ENCODE results near the gene GKAP1. TPM values are rescaled to one million over a fixed set of nuclear protein-coding genes. Genes with fewer than 3 reads are reported as not detected.

The GKAP1 gene
- total RNA-seq, 1 experiment from 2014 or later, result 6.1 TPM

- POLR2A ChIA-PET, result no interaction called here
- H3K4me3 Mint-ChIP-seq, result no peak overlapping the region
- no peaks in the 10 kb centered on the region for H3K36me3 Mint-ChIP-seq
- peaks cover 17% of the 10 kb centered on the region for H3K9me3 Mint-ChIP-seq
- H3K27me3 Mint-ChIP-seq (ENCODE audit: low read depth), result peaks cover 6% of the 10 kb centered on the region; the same call in 1 of the 2 replicates
- ATAC-seq (no peak), DNase-seq (ENCODE audit: low spot score) (no peak)
- CTCF ChIA-PET, result no interaction called here
- no peaks in the 10 kb centered on the region for H3K4me1 Mint-ChIP-seq
- no peak for TF ChIP-seq IRF2 (CRISPR knock-in tag; IDR thresholded peaks at IDR 0.05; ENCODE audit: borderline replicate concordance, low read depth)
- TF ChIP-seq CTCF (IDR thresholded peaks at IDR 0.05), result no peak
- TF ChIP-seq PRDM15 (CRISPR knock-in tag; IDR thresholded peaks at IDR 0.05), result no peak
- no peak overlapping the region for H3K27ac Mint-ChIP-seq
Measured at GRCh38 chr9:83722726-83723495, 94.7 kb downstream of the GKAP1 start.

GRCh38 chr9:83721509-83721908, 96.1 kb downstream of the GKAP1 start:
- no peak overlapping the region for H3K27ac Mint-ChIP-seq
- CTCF ChIA-PET, result no interaction called here
- ATAC-seq, result no peak
- peaks cover 6% of the 10 kb centered on the region; the same call in 1 of the 2 replicates for H3K27me3 Mint-ChIP-seq (ENCODE audit: low read depth)
- POLR2A ChIA-PET, result no interaction called here
- DNase-seq (ENCODE audit: low spot score), result no peak
- TF ChIP-seq RELA (CRISPR knock-in tag; IDR thresholded peaks at IDR 0.05; ENCODE audit: borderline replicate concordance) (no peak), HMGXB4 (CRISPR knock-in tag; IDR thresholded peaks at IDR 0.05) (no peak), NFE2L1 (CRISPR knock-in tag; IDR thresholded peaks at IDR 0.05) (no peak), ARID4B (CRISPR knock-in tag; IDR thresholded peaks at IDR 0.05; ENCODE audit: borderline replicate concordance) (no peak), STAT6 (CRISPR knock-in tag; conservative IDR thresholded peaks at IDR 0.05; ENCODE audit: low read depth) (no peak), IRF1 (CRISPR knock-in tag; IDR thresholded peaks at IDR 0.05) (no peak)
- H3K4me3 Mint-ChIP-seq, result no peak overlapping the region
- no peaks in the 10 kb centered on the region; the same call in 1 of the 2 replicates for H3K36me3 Mint-ChIP-seq
- peaks cover 20% of the 10 kb centered on the region for H3K9me3 Mint-ChIP-seq
- no peaks in the 10 kb centered on the region for H3K4me1 Mint-ChIP-seq

Data from WTC11 (cell line).